Transverse colon (tissue), 4 donors: Measurements from ENCODE around the gene RERE. TPM values are rescaled to one million over a fixed set of nuclear protein-coding genes. Genes with fewer than 3 reads are reported as not detected.

ENCODE experiments used
- DNase-seq: peaks from one replicate; pipeline ENCODE4 v3.0.0-alpha.2; 2019
- H3K27ac ChIP-seq, 4 donors: fragments of 200-600 bp; sonication (generic); 2 replicates each; pipeline ENCODE4 v1.5.1; 2016 to 2018; ENCODE audit warnings: inconsistent platforms in 4 of 4
- H3K27me3 ChIP-seq: fragments of 200-600 bp; sonication (generic); 2 replicates; pipeline ENCODE4 v1.5.1; 2017; ENCODE audit warnings: inconsistent platforms
- H3K36me3 ChIP-seq, 4 donors: fragments of 200-600 bp; sonication (generic); 2 replicates each; pipeline ENCODE4 v1.5.1; 2017 to 2019; ENCODE audit warnings: inconsistent platforms in 4 of 4
- H3K4me1 ChIP-seq, 4 donors: fragments of 200-600 bp; sonication (generic); 2 replicates each; pipeline ENCODE4 v1.5.1; 2017 to 2020; ENCODE audit warnings: inconsistent platforms in 4 of 4
- H3K4me3 ChIP-seq, 4 donors: fragments of 200-600 bp; sonication (generic); 1 replicate in 1 of 4; 2 replicates in 3 of 4; pipeline versions ENCODE4 v1.5.1 to v1.6.1; 2017 to 2019; ENCODE audit warnings: inconsistent platforms in 4 of 4
- H3K9me3 ChIP-seq, 2 donors: fragments of 200-600 bp; sonication (generic); 2 replicates each; pipeline ENCODE4 v1.5.1; 2017 to 2019; ENCODE audit warnings: inconsistent platforms in 2 of 2
- CTCF ChIP-seq, 5 experiments: fragments of 200-600 bp in 3 of 5; fragments of 450-650 bp in 2 of 5; sonication (generic) in 3 of 5; IDR thresholded peaks; 1 replicate in 2 of 5; 2 replicates in 3 of 5; pipeline ENCODE4 v1.5.1; 2016 to 2017; ENCODE audit warnings: antibody characterized with exemption in 5 of 5, inconsistent platforms in 3 of 5, mild to moderate bottlenecking in 2 of 5, moderate library complexity in 1 of 5
- EP300 ChIP-seq: sonication (generic); formaldehyde crosslinking; IDR thresholded peaks from one replicate; pipeline ENCODE4 v1.6.1; 2017; ENCODE audit warnings: antibody characterized with exemption, low read depth
- POLR2A ChIP-seq: fragments of 450-650 bp; IDR thresholded peaks from one replicate; pipeline ENCODE4 v1.6.1; 2016; ENCODE audit warnings: antibody characterized with exemption, mild to moderate bottlenecking, moderate library complexity
- POLR2AphosphoS5 ChIP-seq, 3 donors: sonication (generic); formaldehyde crosslinking; IDR thresholded peaks; one replicate each; pipeline ENCODE4 v1.6.1; 2016; ENCODE audit warnings: antibody characterized with exemption in 3 of 3
- WGBS, 2 donors: methylation state at CpG; one replicate each; pipeline ENCODE4 v1.1.5; 2018; ENCODE audit warnings: low coverage in 1 of 2; 5-methylcytosine and 5-hydroxymethylcytosine counted together
- in situ Hi-C, 4 donors: fragments of 200-750 bp; cut with MboI; loops; one replicate each; pipeline versions ENCODE4 v1.15.0 to v1.15.1; 2017; ENCODE audit warnings: low sequenced_read_pairs in 3 of 4, low pct_ligation_motif_present in 1 of 4, low pct_unique_long_range_greater_than_20kb in 1 of 4
- intact Hi-C: fragments of 100-400 bp; cut with DNase I; formaldehyde crosslinking; loops from one replicate; pipeline ENCODE4 v1.15.1; 2023; ENCODE audit warnings: low total_unique reads
- total RNA-seq, 4 donors: library from RNA; depleted of rRNA; stranded (reverse); fragments of >200 nt; gene quantifications; one replicate each; pipeline ENCODE4 v1.1.0, GENCODE V29; 2016

RERE gene
- total RNA-seq, 4 donors from 2014 or later, result 80.3 to 657 (median 105) TPM

GRCh38 chr1:8523666-8524206 lies 293.7 kb downstream of the RERE start:
- no peaks in the 10 kb centered on the region for H3K9me3 ChIP-seq
- WGBS, 2 donors, result 48 to 60% methylated on average over 5 of the region's 5 CpGs
- H3K36me3 ChIP-seq, result peaks cover 0 to 7% (median 0%) of the 10 kb centered on the region in 4 donors
- no peak for TF ChIP-seq CTCF (IDR thresholded peaks at IDR 0.05)
- no peak for TF ChIP-seq EP300
- no peak for TF ChIP-seq POLR2AphosphoS5 (IDR thresholded peaks at IDR 0.05)
- TF ChIP-seq POLR2A, result no peak
- no peak overlapping the region for H3K4me3 ChIP-seq
- peaks cover 3 to 40% (median 23%) of the 10 kb centered on the region in 4 donors for H3K4me1 ChIP-seq
- no peak for DNase-seq
- H3K27ac ChIP-seq, result peak overlapping the region; percentile 25 to 86 (median 57)
- H3K27me3 ChIP-seq, result no peaks in the 10 kb centered on the region
- intact Hi-C loops, result no loop called here
- in situ Hi-C loops, result no loop called here

- intact Hi-C loops (no loop called here), in situ Hi-C loops (no loop called here)
- WGBS, 2 donors, result 50 to 65% methylated on average over 6 of the region's 6 CpGs
- TF ChIP-seq EP300, result no peak
- no peak for TF ChIP-seq POLR2AphosphoS5 (IDR thresholded peaks at IDR 0.05)
- TF ChIP-seq CTCF (IDR thresholded peaks at IDR 0.05), result no peak
- TF ChIP-seq POLR2A, result no peak
- Histone ChIP-seq H3K36me3 (peaks cover 0 to 7% (median 0%) of the 10 kb centered on the region in 4 donors), H3K27me3 (no peaks in the 10 kb centered on the region), H3K4me3 (no peak overlapping the region), H3K9me3 (no peaks in the 10 kb centered on the region), H3K27ac (peak overlapping the region in 1 of 4 donors; percentile 8), H3K4me1 (peaks cover 3 to 53% (median 16%) of the 10 kb centered on the region in 4 donors)
- DNase-seq, result no peak
Measured at GRCh38 chr1:8520483-8520966, 296.9 kb downstream of the RERE start.

GRCh38 chr1:8519167-8519566 lies 298.3 kb downstream of the RERE start:
- DNase-seq, result no peak
- TF ChIP-seq POLR2AphosphoS5 (IDR thresholded peaks at IDR 0.05), result no peak
- no peak for TF ChIP-seq CTCF (IDR thresholded peaks at IDR 0.05)
- no peak for TF ChIP-seq POLR2A
- no peak for TF ChIP-seq EP300
- in situ Hi-C loops (no loop called here), intact Hi-C loops (no loop called here)
- Histone ChIP-seq H3K9me3 (no peaks in the 10 kb centered on the region), H3K4me3 (no peak overlapping the region), H3K27ac (peak overlapping the region in 1 of 4 donors; percentile 71), H3K36me3 (peaks cover 0 to 7% (median 0%) of the 10 kb centered on the region in 4 donors), H3K27me3 (no peaks in the 10 kb centered on the region), H3K4me1 (peaks cover 0 to 41% (median 4%) of the 10 kb centered on the region in 4 donors)
- WGBS, 2 donors, result 100% methylated on average over 1 of the region's 1 CpG; no CpG with 5 or more reads in 1 of the 2 donors

- no peaks in the 10 kb centered on the region for H3K9me3 ChIP-seq
- no peaks in the 10 kb centered on the region for H3K27me3 ChIP-seq
- H3K27ac ChIP-seq, result peak overlapping the region in 2 of 4 donors; percentile 64 to 71
- DNase-seq, result no peak
- H3K36me3 ChIP-seq, result peaks cover 0 to 7% (median 0%) of the 10 kb centered on the region in 4 donors
- peaks cover 0 to 34% (median 0%) of the 10 kb centered on the region in 4 donors for H3K4me1 ChIP-seq
- H3K4me3 ChIP-seq, result no peak overlapping the region
- in situ Hi-C loops, result no loop called here
- intact Hi-C loops, result no loop called here
- 83 to 87% methylated on average over 3 of the region's 3 CpGs for WGBS, 2 donors
- TF ChIP-seq EP300 (no peak), POLR2A (no peak), POLR2AphosphoS5 (IDR thresholded peaks at IDR 0.05) (no peak), CTCF (IDR thresholded peaks at IDR 0.05) (no peak)
Measured at GRCh38 chr1:8518490-8518801, 299.0 kb downstream of the RERE start.
